Vagina (tissue), 2 donors: ENCODE results near the gene HMBS. TPM values are rescaled to one million over a fixed set of nuclear protein-coding genes. Genes with fewer than 3 reads are reported as not detected.
A peak's percentile ranks its signal among the peaks of the same experiment; 100 is the strongest.
"Not testable (repeated sequence)": the region's sequence is repeated elsewhere in the genome, so short reads cannot be mapped to it uniquely, and the experiment has no call there.

Source experiments
- DNase-seq, 2 donors: peaks; one replicate each; pipeline ENCODE4 v3.0.0-alpha.2; 2017; ENCODE audit errors: extremely low spot score in 2 of 2
- H3K27ac ChIP-seq: fragments of 200-600 bp; sonication (generic); one replicate; pipeline ENCODE4 v1.5.1; 2019
- H3K27me3 ChIP-seq: fragments of 200-600 bp; sonication (generic); one replicate; pipeline ENCODE4 v1.5.1; 2019
- H3K36me3 ChIP-seq, 2 donors: fragments of 200-600 bp; sonication (generic); one replicate each; pipeline ENCODE4 v1.5.1; 2017 to 2019
- H3K4me1 ChIP-seq: fragments of 200-600 bp; sonication (generic); one replicate; pipeline ENCODE4 v1.5.1; 2019
- H3K4me3 ChIP-seq, 2 donors: fragments of 200-600 bp; sonication (generic); 1 replicate in 1 of 2; 2 replicates in 1 of 2; pipeline ENCODE4 v1.5.1; 2016 to 2019
- H3K9me3 ChIP-seq: fragments of 200-600 bp; sonication (generic); one replicate; pipeline ENCODE4 v1.5.1; 2019
- POLR2A ChIP-seq, 2 donors: fragments of 450-650 bp; IDR thresholded peaks; one replicate each; pipeline ENCODE4 v1.6.1; 2017; ENCODE audit warnings: antibody characterized with exemption in 2 of 2, mild to moderate bottlenecking in 2 of 2, moderate library complexity in 2 of 2
- POLR2AphosphoS5 ChIP-seq, 2 donors: sonication (generic); formaldehyde crosslinking; IDR thresholded peaks; one replicate each; pipeline ENCODE4 v1.9.0; 2017; ENCODE audit warnings: antibody characterized with exemption in 2 of 2, mild to moderate bottlenecking in 2 of 2, low read depth in 1 of 2; ENCODE audit not compliant: insufficient read depth in 1 of 2
- intact Hi-C: fragments of 100-400 bp; cut with DNase I; formaldehyde crosslinking; loops from one replicate; pipeline ENCODE4 v1.15.1; 2023
- total RNA-seq: library from RNA; depleted of rRNA; stranded (reverse); fragments of >200 nt; gene quantifications from one replicate; pipeline ENCODE4 v1.2.3, GENCODE V29; 2016
- TF ChIP-seq, protein P1 (sequence below), 3 experiments: fragments of 450-650 bp in 2 of 3; fragments of 200-600 bp in 1 of 3; sonication (generic) in 1 of 3; IDR thresholded peaks; one replicate each; pipeline ENCODE4 v1.5.1; 2017 to 2019; ENCODE audit warnings: antibody characterized with exemption in 3 of 3, mild to moderate bottlenecking in 2 of 3, moderate library complexity in 2 of 3

Gene HMBS
- total RNA-seq: 13.5 TPM

DNA sequence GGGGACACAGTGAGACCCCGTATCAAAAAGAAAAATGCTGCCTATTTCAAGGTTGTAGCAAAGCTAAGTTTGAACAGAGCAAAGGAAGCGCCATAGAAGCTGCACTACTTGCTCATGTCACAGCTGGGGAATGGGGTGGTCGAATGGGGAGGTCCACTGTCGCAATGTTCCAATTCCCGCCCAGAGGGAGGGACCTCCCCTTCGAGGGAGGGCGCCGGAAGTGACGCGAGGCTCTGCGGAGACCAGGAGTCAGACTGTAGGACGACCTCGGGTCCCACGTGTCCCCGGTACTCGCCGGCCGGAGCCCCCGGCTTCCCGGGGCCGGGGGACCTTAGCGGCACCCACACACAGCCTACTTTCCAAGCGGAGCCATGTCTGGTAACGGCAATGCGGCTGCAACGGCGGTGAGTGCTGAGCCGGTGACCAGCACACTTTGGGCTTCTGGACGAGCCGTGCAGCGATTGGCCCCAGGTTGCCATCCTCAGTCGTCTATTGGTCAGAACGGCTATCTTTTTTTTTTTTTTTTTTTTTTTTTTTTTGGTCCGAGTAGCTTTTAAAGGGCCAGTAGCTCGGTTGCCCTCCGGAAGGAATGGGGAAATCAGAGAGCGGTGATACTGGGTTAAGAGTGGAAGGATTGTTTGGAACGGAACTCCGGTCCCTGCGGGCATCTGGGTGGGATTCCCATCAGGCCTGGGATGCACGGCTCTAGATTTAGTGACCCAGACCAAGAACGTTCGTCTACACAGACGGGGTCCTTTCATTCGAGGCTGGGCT, at the start of gene HMBS:
TSS of gene HMBS (plus strand) at position 219 of the 774 bp plus-strand sequence. CDS start at position 372, 153 bp downstream.
- TF ChIP-seq POLR2AphosphoS5 (IDR thresholded peaks at IDR 0.05; ENCODE audit: insufficient read depth in 1 of 2, low read depth in 1 of 2): peak; percentile 85 to 89
- TF ChIP-seq, protein P1, sequence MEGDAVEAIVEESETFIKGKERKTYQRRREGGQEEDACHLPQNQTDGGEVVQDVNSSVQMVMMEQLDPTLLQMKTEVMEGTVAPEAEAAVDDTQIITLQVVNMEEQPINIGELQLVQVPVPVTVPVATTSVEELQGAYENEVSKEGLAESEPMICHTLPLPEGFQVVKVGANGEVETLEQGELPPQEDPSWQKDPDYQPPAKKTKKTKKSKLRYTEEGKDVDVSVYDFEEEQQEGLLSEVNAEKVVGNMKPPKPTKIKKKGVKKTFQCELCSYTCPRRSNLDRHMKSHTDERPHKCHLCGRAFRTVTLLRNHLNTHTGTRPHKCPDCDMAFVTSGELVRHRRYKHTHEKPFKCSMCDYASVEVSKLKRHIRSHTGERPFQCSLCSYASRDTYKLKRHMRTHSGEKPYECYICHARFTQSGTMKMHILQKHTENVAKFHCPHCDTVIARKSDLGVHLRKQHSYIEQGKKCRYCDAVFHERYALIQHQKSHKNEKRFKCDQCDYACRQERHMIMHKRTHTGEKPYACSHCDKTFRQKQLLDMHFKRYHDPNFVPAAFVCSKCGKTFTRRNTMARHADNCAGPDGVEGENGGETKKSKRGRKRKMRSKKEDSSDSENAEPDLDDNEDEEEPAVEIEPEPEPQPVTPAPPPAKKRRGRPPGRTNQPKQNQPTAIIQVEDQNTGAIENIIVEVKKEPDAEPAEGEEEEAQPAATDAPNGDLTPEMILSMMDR (IDR thresholded peaks at IDR 0.05): no peak
- peaks cover 0 to 26% of the 10 kb centered on the region in 2 donors for H3K36me3 ChIP-seq
- no peaks in the 10 kb centered on the region for H3K27me3 ChIP-seq
- peak within 1 kb of the TSS; percentile 63 for H3K27ac ChIP-seq
- peak within 1 kb of the TSS; percentile 63 to 80 for H3K4me3 ChIP-seq
- H3K4me1 ChIP-seq: peaks cover 16% of the 10 kb centered on the region
- H3K9me3 ChIP-seq: no peaks in the 10 kb centered on the region
- peak in 1 of 2 donors; percentile 98 for DNase-seq
- intact Hi-C loops: no loop called here

- Histone ChIP-seq H3K27me3 (no peaks in the 10 kb centered on the region), H3K9me3 (no peaks in the 10 kb centered on the region), H3K27ac (no peak overlapping the region), H3K4me3 (no peak overlapping the region), H3K36me3 (no peaks in the 10 kb centered on the region), H3K4me1 (no peaks in the 10 kb centered on the region)
- DNase-seq: no peak
- TF ChIP-seq POLR2AphosphoS5 (IDR thresholded peaks at IDR 0.05; ENCODE audit: insufficient read depth in 1 of 2, low read depth in 1 of 2): no peak
- no peak for TF ChIP-seq POLR2A (IDR thresholded peaks at IDR 0.05)
- TF ChIP-seq, protein P1 (IDR thresholded peaks at IDR 0.05): no peak
- intact Hi-C loops: no loop called here
Observed at GRCh38 chr11:119038884-119039283, 45.8 kb upstream of the HMBS start.

DNA sequence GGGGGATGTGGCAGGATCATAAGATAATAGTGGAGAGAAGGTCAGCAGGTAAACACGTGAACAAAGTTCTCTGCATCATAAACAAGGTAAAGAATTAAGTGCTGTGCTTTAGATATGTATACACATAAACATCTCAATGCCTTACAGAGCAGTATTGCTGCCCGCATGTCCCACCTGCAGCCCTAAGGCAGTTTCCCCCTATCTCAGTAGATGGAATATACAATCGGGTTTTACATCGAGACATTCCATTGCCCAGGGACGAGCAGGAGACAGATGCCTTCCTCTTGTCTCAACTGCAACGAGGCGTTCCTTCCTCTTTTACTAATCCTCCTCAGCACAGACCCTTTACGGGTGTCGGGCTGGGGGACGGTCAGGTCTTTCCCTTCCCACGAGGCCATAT, 45.2 kb upstream of the HMBS start:
- H3K36me3 ChIP-seq, H3K4me3 ChIP-seq, H3K4me1 ChIP-seq, DNase-seq, H3K9me3 ChIP-seq, intact Hi-C loops, H3K27ac ChIP-seq, H3K27me3 ChIP-seq: not testable (repeated sequence)

DNA sequence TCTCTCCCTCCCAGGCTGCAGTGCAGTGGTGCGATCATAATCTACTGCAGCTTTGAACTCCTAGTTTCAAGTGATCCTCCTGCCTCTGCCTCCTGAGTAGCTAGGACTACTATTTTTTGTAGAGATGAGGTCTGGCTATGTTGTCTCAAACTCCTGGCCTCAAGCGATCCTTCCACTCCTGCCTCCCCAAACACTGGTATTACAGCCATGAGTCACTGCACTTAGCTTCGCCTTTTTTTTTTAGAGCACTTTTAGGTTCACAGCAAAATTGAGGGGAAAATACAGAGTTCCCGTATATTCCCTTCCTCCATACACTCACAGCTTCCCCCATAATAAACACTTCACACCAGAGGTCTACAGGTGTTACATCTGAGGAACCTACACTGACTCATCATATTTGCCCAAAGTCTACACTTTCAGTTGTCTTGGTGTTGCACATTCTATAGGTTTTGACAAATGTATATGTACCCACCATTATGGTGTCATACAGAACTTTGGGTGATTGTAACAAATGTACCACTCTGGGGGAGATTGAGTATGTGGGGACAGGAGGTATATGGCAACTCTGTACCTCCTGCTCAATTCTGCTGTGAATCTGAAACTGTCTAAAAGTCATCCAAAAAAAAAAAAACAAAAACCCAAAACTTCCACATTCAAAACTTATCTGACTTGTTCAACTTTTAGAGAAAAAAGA, 42.7 kb upstream of the HMBS start:
- DNase-seq: no peak

GRCh38 chr11:119042927-119043326, 41.8 kb upstream of the HMBS start:
- intact Hi-C loops: no loop called here
- H3K27me3 ChIP-seq: no peaks in the 10 kb centered on the region

More for the DNA sequence above, 42.7 kb upstream of the HMBS start:
- Histone ChIP-seq H3K4me1 (no peaks in the 10 kb centered on the region), H3K27me3 (no peaks in the 10 kb centered on the region), H3K9me3 (no peaks in the 10 kb centered on the region), H3K4me3 (no peak overlapping the region), H3K27ac (no peak overlapping the region), H3K36me3 (peaks cover 0 to 20% of the 10 kb centered on the region in 2 donors)
- TF ChIP-seq, protein P1 (IDR thresholded peaks at IDR 0.05): no peak
- TF ChIP-seq POLR2A (IDR thresholded peaks at IDR 0.05): no peak
- intact Hi-C loops: no loop called here

More at GRCh38 chr11:119042927-119043326, 41.8 kb upstream of the HMBS start:
- no peak overlapping the region for H3K4me3 ChIP-seq
- DNase-seq: no peak
- no peaks in the 10 kb centered on the region for H3K4me1 ChIP-seq
- H3K9me3 ChIP-seq: no peaks in the 10 kb centered on the region
- H3K36me3 ChIP-seq: peaks cover 0 to 30% of the 10 kb centered on the region in 2 donors
- no peak overlapping the region for H3K27ac ChIP-seq
- no peak for TF ChIP-seq POLR2AphosphoS5 (IDR thresholded peaks at IDR 0.05; ENCODE audit: insufficient read depth in 1 of 2, low read depth in 1 of 2)
- TF ChIP-seq, protein P1 (IDR thresholded peaks at IDR 0.05): no peak
- no peak for TF ChIP-seq POLR2A (IDR thresholded peaks at IDR 0.05)
